ENCODE data around the gene TSPAN5.

- no peak for TF ChIP-seq RCOR1 (IDR thresholded peaks at IDR 0.05; ENCODE audit: low read length)
- TF ChIP-seq RFX5 (IDR thresholded peaks at IDR 0.05; ENCODE audit: low read length), result no peak
- no peak for TF ChIP-seq YY1 (IDR thresholded peaks at IDR 0.05; ENCODE audit: low read depth)
- TF ChIP-seq MAX (IDR thresholded peaks at IDR 0.05; ENCODE audit: low read depth), result no peak
- no peak for TF ChIP-seq GABPA (IDR thresholded peaks at IDR 0.05; ENCODE audit: low read depth)
- no peak for TF ChIP-seq TEAD4 (IDR thresholded peaks at IDR 0.05; ENCODE audit: borderline replicate concordance, insufficient read depth)
- no peak for TF ChIP-seq CTCF (IDR thresholded peaks at IDR 0.05)
- TF ChIP-seq EZH2phosphoT487 (IDR thresholded peaks at IDR 0.05; ENCODE audit: borderline replicate concordance, low read depth), result no peak
- TF ChIP-seq SMC3 (IDR thresholded peaks at IDR 0.05; ENCODE audit: low read depth, low read length), result no peak
- TF ChIP-seq GATA2 (CRISPR knock-in tag; IDR thresholded peaks at IDR 0.05), result no peak
- no peak for TF ChIP-seq POLR2AphosphoS5 (IDR thresholded peaks at IDR 0.05; ENCODE audit: low read depth, low read length)
Observed at GRCh38 chr4:98540803-98541202, 117.6 kb downstream of the TSPAN5 start.

All from SK-N-SH (cell line).